ENCODE results near the gene BAIAP2L1.

BAIAP2L1 gene

GRCh38 chr7:98250789-98251188 lies 150.1 kb downstream of the BAIAP2L1 start:
- Histone ChIP-seq H3K27me3 (ENCODE audit: insufficient read depth, low read depth, severe bottlenecking) (no peaks in the 10 kb centered on the region), H3K27ac (peak overlapping the region; percentile 98), H3K9me3 (ENCODE audit: severe bottlenecking) (no peaks in the 10 kb centered on the region), H3K36me3 (peaks cover 32% of the 10 kb centered on the region), H3K4me3 (ENCODE audit: low read depth, low read length) (peak overlapping the region; percentile 90)
- TF ChIP-seq CTCF (IDR thresholded peaks at IDR 0.05; ENCODE audit: low read depth, low read length): peak; percentile 10; the same call in 1 of the 2 replicates
- peak; percentile 46 for DNase-seq

GRCh38 chr7:98249106-98249505 lies 151.8 kb downstream of the BAIAP2L1 start:
- H3K4me3 ChIP-seq (ENCODE audit: low read depth, low read length): no peak overlapping the region
- peaks cover 37% of the 10 kb centered on the region for H3K36me3 ChIP-seq
- no peak for TF ChIP-seq CTCF (IDR thresholded peaks at IDR 0.05; ENCODE audit: low read depth, low read length)
- H3K27ac ChIP-seq: no peak overlapping the region
- no peaks in the 10 kb centered on the region for H3K27me3 ChIP-seq (ENCODE audit: insufficient read depth, low read depth, severe bottlenecking)
- H3K9me3 ChIP-seq (ENCODE audit: severe bottlenecking): no peaks in the 10 kb centered on the region
- no peak for DNase-seq

- Histone ChIP-seq H3K9me3 (ENCODE audit: severe bottlenecking) (no peaks in the 10 kb centered on the region), H3K27me3 (ENCODE audit: insufficient read depth, low read depth, severe bottlenecking) (no peaks in the 10 kb centered on the region), H3K36me3 (peaks cover 44% of the 10 kb centered on the region), H3K4me3 (ENCODE audit: low read depth, low read length) (no peak overlapping the region), H3K27ac (no peak overlapping the region)
- no peak for TF ChIP-seq CTCF (IDR thresholded peaks at IDR 0.05; ENCODE audit: low read depth, low read length)
- DNase-seq: no peak
Observed at GRCh38 chr7:98248156-98248555, 152.7 kb downstream of the BAIAP2L1 start.

GRCh38 chr7:98244871-98245270 lies 156.0 kb downstream of the BAIAP2L1 start:
- no peaks in the 10 kb centered on the region for H3K27me3 ChIP-seq (ENCODE audit: insufficient read depth, low read depth, severe bottlenecking)
- H3K4me3 ChIP-seq (ENCODE audit: low read depth, low read length): no peak overlapping the region
- TF ChIP-seq CTCF (IDR thresholded peaks at IDR 0.05; ENCODE audit: low read depth, low read length): no peak
- no peaks in the 10 kb centered on the region for H3K9me3 ChIP-seq (ENCODE audit: severe bottlenecking)
- H3K36me3 ChIP-seq: peaks cover 62% of the 10 kb centered on the region
- no peak for DNase-seq
- no peak overlapping the region for H3K27ac ChIP-seq

GRCh38 chr7:98242934-98243333 lies 158.0 kb downstream of the BAIAP2L1 start:
- TF ChIP-seq CTCF (IDR thresholded peaks at IDR 0.05; ENCODE audit: low read depth, low read length): no peak

GRCh38 chr7:98242342-98242741 lies 158.5 kb downstream of the BAIAP2L1 start:
- Histone ChIP-seq H3K4me3 (ENCODE audit: low read depth, low read length) (no peak overlapping the region), H3K27me3 (ENCODE audit: insufficient read depth, low read depth, severe bottlenecking) (no peaks in the 10 kb centered on the region), H3K9me3 (ENCODE audit: severe bottlenecking) (no peaks in the 10 kb centered on the region), H3K36me3 (peaks cover 69% of the 10 kb centered on the region), H3K27ac (no peak overlapping the region)
- DNase-seq: no peak
- no peak for TF ChIP-seq CTCF (IDR thresholded peaks at IDR 0.05; ENCODE audit: low read depth, low read length)

More at GRCh38 chr7:98242934-98243333, 158.0 kb downstream of the BAIAP2L1 start:
- Histone ChIP-seq H3K36me3 (peaks cover 71% of the 10 kb centered on the region), H3K4me3 (ENCODE audit: low read depth, low read length) (no peak overlapping the region), H3K9me3 (ENCODE audit: severe bottlenecking) (no peaks in the 10 kb centered on the region), H3K27ac (no peak overlapping the region), H3K27me3 (ENCODE audit: insufficient read depth, low read depth, severe bottlenecking) (no peaks in the 10 kb centered on the region)
- DNase-seq: no peak

Data from WERI-Rb-1 (cell line).